Body of pancreas (tissue), 4 donors: ENCODE data around the gene MLLT10.

Experiments
- CTCF ChIP-seq, 7 experiments: fragments of 450-650 bp in 4 of 7; fragments of 200-600 bp in 3 of 7; sonication (generic) in 3 of 7; IDR thresholded peaks; one replicate each; pipeline ENCODE4 v1.5.1; 2016 to 2019; ENCODE audit warnings: antibody characterized with exemption in 7 of 7
- POLR2A ChIP-seq, 3 donors: fragments of 450-650 bp; IDR thresholded peaks; one replicate each; pipeline ENCODE4 v1.6.1; 2016; ENCODE audit warnings: antibody characterized with exemption in 3 of 3, mild to moderate bottlenecking in 2 of 3

DNA sequence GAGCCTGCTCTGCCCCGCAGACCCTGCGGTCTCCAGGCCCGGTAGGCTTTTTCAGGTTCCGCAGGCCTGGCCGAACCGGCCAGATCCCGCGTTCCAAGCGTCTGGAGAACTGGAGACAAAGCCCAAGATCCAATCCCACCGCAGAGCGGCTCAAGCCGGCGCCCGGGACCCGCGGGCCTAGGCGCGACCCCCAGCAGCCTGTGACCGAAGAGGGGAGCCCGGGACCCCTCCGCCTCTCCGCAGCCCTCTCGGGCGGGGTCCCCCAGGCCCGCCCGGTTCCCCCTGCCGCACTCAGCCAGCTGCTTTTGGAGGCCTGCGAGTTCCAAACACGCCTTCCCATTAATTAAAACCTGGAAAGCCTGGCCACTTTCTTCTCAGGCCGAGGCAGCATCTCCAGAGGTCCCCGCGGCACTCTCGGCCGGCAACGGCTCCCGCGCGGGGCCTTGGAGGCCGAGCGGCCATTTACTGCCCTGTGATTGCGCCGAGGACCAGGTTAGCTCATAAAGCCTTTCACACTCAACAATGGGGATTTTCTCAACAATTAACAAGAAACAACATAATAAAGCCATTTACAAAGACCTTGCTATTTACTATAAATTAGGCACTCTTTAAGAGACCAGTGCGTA, 25.2 kb upstream of the MLLT10 start:
- no peak for TF ChIP-seq CTCF (IDR thresholded peaks at IDR 0.05)
- TF ChIP-seq POLR2A (IDR thresholded peaks at IDR 0.05): no peak
